Stimulated activated CD8-positive, alpha-beta memory T cell treated with anti-CD3 and anti-CD28 coated beads, Interleukin-7, amount 100 ng/mL, for 4 hours (primary cell): ENCODE results near the gene RENBP.
A peak's percentile ranks its signal among the peaks of the same experiment; 100 is the strongest.

Experiments used
- DNase-seq, 2 donors: peaks; one replicate each; pipeline ENCODE4 v3.0.0-alpha.2; 2020; ENCODE audit warnings: low read depth in 2 of 2

The RENBP gene

DNA sequence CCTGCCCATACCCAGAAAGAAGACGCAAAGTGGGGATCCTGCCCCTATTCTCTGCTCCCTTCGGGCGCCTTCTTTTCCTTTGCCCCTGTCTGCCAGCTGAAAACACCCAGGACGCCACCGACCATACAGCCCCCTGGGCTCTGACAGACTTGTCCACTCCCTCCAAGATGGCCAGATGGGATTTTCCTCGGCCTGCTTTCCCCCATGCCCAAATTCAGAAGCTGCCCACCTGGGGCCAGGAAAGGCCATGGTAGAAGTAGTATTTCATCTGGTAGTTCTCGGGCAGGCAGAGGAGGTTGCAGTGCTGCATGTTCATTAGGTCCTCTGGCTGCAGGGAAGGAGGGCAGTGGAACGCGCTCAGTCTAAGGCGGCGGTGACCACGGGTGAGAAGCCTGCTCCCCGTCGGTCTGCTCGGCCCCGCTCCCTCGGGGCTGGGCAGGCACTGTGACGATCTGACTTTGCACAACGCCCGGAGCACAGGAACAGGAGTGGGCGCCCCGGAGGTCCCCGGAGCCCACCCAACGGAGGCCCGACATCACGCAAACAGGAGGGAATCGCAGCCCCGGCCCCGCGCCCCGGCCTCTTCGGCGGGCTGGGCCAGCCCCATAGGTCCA, 10.2 kb downstream of the RENBP start:
- no peak for DNase-seq

DNA sequence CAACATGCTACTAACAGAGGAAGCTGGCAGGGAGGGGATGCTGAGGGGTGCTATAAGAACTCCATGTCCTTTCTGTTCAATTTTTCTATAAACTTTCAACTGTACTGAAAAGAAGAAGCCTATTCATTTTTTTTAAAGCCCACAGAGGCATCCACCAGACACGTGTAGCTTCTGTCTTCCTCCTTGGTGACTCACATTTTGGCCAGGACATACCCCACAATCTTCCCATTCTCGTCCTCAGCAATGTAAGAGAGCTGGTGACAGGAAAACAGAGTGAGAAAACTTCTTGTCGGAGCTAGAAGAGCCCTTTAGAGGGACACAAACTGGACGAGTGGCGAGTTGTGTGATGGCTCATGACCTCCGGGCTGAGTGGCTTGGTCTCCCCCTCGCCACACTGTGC, 10.7 kb downstream of the RENBP start:
- DNase-seq, result no peak

DNA sequence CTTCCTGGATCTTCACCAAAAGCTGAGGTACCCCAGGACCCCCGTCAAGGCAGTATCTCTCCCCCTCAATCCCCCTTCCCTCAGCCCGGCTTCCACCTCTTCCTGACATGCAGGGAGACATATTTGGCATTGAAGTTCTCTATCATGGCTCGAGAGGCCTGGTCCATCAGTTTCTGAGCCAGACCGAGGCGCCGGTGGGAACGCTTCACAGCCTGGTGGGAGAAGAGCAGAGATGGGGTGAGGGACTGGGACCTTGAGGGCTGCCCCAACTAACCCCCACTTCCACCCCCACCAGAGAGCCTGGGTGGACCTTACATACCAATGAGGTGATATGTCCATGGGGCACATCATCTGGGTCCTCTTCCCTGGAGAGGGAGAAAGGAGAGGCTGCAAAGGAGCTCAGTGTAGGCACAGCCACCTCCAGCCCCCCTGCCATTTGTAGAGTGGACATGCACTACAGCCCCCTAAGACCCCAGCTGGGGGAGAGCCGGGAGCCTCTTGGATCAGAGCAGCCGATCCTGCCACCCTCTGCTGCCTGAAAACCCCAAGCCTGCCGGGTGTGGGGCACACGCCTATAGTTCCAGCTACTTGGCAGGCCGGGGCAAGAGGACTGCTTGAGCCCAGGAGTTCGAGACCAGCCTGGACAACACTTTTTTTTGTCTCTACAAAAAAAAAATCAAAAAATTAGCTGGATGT, 12.1 kb downstream of the RENBP start:
- DNase-seq, result no peak

DNA sequence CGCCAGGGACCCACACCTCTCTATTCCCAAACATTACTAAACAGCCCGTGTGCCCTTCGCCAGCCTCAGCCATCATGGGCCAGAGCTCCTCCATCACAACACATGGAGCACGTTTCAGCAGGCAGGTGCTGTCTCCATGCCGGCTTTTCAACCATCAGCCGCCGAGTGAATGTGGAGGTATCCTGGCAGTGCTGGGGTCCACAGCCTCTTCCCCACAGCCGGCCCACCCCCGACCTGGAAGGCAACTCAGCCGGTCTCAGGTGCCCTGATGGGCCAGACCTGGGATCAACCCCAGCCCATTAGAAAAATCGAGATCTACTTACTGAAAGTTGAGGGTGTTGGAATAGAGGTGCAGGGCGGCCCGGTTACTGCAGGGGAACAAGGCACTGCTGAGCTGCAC, 12.7 kb downstream of the RENBP start:
- no peak for DNase-seq

DNA sequence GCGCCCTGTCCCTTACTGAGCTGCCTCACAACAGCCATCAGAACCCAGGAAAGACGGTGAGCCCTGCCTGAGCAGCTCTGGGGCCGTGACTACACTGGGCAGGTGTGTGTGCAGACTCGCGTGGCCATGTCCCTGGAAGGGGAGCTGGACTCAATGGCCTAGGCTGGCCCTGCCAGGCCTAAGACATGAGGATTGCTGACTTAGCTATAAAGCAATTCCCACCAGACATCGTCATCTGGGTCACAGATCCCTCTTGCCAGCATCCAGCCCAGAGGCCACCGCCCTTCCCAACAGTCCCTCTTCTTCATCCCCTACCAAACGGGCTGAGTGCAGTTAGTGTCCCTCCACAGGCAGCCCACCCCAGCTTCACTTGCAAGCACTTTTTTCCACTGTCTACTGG, 13.3 kb downstream of the RENBP start:
- no peak for DNase-seq

DNA sequence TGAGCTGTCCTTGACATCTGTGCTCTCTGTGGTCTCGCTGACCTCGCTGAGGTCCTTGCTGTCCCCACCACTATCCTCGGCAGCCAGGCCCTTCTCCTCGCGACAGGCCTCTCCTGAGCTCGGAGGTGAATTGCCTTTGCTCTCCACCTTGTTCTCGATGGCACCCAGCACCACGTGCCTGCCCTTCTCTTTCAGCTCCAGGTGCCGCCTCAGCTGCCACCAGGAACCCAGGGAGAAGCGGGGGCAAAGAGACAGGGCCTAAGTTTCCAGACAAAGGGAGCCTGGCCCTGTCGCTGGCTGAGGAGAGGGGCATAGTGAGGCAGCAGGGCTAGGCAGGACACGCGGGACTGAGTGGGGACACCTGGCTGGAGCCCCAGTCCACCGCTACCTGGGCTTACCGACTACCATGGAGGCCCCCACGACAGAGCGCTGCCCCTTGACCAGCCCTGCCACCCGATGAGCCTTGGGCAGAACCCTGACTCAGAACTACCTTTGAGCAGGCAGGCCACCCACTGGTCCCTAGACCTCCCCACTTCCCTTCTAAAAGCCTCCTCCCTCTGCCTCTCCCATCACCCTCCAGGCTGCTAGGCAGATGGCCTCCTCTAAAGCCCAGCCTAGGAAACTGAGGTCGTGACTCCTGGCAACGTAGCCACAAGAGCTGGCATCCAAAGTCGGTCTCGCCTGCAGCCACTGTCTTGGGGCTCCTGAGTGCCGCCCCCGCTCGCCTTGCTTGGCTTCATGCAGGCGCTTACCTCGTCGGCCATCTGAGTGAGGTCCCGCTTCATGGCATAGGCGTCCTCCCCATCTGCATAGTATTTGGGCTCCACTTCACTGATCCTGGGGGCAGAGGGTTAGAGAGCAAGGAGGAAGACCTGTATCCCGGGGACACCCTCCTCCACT, 14.2 kb downstream of the RENBP start:
- DNase-seq, result no peak

DNA sequence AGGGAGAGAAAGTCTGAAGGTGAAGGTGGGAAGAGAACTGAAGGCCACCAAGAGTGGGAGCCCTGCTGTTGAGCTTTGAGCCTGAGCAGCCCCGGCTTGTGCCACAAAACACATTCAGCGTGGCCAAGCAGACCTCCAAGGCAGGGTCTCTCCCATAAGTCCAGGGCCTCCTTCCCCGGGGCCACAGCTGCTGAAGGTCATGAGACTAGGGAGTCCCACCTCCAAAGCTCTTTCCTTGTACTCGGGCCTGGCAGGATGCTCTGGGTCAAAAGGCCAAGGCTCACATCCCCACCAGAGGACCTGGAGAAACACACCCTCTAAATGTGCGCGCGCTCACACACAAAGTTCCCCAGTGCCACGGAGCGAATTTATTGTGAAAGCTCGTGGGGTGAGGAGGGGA, 14.9 kb downstream of the RENBP start:
- DNase-seq, result no peak

DNA sequence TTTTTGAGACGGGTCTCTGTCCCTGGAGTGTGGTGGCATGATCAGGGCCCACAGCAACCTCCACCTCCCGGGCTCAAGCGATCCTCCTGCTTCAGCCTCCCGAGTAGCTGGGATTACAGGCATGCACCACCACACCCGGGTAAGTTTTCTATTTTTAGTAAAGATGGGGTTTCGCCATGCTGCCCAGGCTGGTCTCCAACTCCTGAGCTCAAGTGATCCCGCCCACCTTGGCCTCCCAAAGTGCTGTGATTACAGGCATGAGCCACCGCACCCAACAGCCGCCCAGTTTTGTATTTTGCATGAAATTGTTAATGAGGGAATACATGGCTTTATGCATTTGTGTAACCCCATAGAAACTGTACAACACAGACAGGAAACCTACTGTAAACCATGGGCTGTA, 15.6 kb downstream of the RENBP start:
- DNase-seq, result no peak

DNA sequence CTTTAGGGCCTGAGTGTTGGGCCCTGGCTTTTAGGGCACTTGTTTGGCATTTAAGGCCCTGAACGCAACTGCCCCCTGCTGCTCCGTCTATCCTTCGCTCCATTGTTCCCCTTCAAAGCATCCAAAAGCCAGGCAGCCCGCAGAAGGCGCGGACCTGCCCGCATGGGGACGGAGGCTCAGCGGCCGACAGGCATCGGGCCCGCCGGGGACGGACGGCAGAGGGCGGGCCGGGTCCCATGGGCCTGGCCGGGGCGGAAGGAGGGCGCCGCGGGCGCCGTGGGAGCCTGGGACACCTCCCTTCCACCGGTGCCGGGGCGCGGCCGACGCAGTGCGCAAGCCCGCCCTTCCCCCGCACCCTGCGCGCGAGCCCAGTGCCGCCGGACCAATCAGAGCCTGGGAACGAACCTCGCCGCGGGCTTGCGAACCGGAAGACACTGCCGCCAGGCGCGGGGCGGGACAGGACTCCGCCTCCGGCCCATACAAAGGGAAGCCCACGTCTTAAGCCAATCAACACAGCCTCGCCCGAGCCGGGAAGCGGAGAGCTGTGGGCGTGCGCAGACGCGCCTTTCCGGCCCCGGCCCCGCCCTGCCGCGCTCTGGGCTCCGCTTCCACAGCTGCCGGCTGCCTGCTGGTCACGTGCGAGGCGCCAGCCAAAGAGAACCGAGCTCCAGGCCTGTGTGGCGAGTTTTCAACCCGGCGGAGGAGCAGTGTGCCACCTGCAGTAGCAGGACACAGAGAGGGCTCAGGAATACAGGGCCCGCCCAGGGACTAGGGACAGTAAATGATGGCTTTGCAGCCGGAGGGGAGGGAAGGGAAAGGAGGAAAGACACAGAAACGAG, 16.3 kb downstream of the RENBP start:
- peak; percentile 87 to 94 for DNase-seq

DNA sequence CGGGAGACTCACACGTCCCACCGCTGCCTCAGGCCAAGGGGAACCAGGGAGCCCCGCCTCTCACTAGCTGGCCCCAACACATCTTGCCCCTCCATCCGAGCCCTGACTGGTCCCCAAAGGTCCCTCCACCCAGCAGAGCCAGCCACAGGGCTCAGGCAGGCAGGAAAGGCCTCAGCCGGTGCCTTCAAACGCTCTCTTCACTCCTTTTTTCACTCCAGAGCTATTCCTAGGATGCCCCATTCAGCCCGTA, 16.8 kb downstream of the RENBP start:
- no peak for DNase-seq

DNA sequence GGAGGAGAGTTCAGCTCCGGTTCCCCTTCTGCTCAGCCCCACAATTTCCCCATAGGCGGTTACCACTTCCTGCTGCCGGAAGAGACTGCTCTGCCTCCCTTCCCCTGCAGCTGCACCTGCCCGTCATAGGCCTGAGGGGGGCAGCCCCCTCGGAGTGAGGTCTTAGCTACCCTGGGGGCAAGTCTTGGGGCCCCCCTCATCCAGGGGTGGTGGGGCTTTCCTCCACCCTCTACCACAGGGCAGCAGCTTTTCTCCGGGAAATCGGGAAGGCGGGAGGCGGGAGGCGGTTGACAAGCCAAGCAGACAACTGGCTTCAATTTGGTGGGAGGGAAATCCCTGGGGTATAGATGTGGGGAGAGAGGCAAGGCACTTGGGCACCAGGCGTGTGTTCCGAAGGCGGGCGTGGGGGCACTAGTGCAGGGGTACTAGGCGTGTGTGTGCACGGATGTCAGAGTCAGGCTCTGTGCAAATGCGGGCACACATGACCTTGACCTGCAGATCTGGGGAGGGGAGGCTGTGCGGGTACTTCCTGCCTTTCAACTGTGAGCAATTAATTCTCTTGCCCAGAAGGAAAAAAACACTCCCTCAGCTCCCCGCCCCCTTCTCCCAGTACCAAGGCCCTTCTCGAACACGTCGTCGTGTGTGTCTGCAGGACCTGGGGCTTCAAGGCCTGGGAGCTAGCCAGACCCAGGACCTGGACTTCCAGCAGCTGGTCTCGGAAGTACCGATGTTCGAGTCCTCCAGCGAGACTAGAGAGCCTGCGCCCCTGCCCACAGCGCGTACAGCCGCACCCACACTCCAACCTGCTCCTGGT, 17.4 kb downstream of the RENBP start:
- DNase-seq, result peak; percentile 63 to 74

DNA sequence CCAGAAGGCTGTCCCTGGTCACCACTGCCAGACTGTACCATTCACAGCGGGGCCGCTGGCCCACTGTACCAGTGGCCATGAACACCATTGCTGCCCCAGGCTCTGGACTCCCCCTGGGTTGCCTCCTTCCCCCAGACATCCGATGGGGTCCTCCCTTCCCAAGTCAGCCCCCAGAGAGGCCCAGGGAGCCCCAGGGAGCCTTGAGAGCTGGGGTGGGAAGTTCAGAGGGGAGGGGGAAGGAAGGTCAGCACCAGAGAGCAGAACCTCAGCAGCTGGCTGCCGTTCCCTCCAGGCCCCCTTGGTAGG, 17.9 kb downstream of the RENBP start:
- no peak for DNase-seq

DNA sequence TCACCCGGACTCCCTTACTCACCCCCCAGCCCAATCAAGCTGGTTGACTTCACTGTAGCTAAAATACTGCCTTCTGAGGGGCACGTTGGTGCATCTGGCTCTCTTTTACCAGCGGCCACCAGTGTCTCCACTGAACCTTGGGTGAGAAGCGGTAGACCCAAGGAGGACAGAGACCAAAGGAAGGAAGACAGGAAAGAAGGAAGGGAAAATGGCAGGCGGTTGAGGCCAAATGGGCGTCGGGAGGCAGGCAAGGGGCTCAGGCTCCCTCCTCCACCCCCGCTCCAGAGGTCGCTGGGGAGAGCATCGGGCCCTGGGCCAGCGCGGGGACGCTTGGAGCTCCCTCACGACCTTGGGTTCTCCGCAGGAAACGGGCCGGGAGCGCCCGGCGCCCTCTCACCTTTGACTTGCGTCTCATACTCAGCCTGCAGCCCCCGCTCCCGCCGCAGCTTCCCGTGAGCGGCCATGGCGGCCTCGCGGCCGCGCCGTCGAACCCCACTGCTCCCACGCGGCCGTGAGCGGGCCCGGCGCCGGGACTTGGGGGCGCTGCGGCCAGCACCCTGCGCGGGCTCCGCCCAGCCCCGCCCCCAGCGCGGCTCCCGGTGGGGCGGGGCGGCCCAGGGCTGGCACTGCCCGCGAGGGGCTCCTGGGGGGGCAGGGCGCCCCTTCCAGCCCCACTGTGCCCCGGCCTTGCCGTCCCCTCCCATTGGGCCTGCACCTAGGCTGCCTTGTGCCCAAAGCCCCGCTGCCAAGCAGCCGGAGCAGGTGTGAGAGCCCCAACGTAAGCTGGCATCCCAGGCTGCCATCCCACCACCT, 18.5 kb downstream of the RENBP start, which contains the start of gene ARHGAP4:
Gene ARHGAP4 (minus strand): TSS at position 526 of the 813 bp plus-strand sequence. CDS start 62 bp downstream, at position 464.
- DNase-seq, result peak in 1 of 2 donors; percentile 58

DNA sequence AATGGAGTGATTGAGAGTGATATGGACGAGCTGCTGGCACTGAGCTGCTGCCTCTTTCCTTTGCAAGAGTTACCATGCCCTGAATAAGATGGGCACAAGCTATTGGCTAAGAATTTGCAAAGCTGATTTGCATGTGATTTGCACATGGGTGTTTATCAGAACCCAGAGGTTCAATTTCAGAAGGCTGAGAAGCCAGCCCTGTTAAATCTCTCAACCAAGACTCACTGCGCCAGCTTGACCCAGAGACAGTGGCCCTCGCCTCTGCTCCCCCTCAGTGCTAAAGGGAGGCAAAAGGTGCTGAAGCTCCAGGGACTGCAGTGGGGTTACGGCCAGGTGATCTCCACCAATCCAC, 19.1 kb downstream of the RENBP start:
- no peak for DNase-seq

DNA sequence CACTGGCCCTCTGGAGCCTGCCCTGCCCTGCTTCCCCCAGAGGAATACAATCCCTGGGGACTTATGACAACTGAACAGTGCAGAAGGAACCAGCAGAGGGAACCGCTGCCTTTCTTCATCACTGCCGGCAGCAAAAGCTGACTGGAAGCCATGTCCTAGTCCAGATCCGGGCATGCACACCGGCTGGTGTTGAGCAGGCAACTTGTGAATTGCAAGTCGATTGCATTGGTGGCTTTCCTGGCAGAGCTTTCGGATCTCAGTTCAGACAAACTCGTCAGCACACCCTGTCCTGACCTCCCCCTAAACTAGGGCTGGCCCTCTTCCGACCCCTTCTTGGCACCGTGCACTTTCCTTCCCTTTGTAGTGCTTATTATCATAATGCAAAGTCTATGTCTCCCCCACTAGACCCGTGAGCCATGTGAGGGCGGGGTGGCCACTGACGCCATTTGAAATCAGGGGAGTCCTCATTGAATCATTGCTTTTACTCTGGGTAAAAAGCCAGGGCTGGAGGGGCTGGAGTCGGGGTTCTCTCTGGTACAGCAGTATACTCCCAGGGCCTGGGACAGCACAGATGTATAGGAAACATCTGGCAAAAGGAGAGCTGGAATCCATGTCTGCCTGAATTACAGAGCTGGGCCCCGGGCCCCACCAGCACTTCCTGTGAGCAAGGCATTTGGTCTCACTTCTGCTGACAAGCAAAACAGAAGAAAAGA, 20.1 kb downstream of the RENBP start:
- DNase-seq, result no peak

DNA sequence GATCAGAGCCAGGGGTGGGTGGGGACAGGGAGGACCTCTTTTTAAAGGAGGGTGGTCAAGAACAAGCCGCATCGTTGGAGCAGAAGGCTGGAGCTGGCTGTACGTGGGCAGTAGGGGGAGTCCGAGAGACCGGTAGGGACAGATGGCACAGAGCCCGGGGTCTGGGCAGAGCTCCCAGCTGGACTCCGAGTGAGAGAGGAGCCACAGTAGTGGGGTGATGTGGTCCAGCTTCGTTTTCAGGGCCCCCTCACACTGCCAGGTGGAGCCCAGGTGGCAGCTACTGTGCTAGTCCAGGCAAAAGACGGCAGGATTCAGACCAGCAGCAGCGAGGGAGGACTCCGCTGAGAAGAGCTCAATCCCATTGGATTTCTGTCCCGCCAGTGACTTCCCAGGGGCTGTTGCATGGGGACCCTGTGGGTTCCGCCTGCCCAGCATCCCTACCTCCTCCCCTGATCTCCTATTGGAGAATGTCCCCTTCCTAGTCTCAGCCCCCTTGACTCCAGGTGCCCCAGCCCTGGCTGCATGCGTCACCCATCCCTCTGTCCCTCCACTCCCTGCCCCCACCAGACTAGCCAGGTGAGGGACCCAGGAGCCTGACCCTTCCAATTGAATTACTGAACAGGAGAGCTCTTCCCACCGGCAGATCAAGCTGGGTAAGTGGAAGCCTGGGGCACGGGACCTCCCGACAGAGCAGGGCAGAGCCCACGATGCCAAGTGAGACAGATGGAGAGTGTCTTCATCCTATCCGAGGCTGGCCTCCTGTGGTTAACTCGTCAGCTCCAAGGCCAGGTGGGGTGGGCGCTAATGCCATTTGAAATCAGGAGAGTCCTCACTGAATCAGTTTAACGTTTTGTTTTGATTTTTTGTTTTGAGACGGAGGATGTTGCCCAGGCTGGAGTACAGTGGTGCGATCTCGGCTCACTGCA, 21.2 kb downstream of the RENBP start:
- DNase-seq, result no peak

DNA sequence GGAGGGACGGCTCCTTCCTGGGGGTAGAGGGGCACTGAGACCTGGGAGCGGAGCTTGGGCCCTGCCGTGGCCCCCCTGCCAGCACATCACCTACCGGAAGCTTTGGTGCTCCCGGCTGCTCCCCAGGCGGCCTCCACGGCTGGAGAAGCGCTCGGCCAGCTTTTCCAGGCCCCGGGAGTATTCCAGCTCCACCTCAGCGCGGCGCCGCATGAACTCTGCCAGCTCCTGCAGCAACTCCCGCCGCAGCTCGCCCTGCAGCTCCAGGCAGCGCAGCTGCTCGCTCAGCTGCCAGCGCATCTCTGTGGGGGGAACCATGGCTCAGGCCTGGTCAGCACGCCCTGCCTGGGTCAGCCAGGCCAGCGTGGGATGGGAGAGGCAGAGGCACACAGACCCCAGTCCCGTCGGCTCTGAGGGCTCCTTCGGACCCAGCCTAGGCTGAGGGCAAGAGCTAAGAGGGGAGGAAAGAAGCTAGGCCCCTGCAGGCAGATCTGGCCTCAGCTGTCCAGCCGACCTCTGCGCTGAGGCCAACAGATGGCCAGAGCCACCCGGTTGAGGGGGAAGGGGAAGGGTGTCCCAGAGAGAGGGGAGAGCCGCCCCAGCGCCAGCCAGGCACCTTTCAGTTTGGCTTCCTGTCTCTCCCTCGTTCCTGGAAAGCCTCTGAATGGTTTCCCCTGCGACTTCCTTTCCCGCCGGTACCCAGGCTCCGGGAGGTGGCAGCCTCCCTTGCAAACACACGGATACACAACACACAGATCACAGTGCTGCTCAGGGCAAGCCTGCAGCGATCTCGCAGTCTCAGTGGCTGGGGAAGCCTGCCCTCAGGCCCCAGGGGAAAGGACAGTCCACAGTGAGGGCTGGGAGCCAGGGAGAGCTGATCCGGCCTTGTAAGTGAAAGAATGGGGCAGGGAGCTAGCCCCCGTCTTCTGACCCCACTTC, 22.7 kb downstream of the RENBP start:
- DNase-seq, result no peak

DNA sequence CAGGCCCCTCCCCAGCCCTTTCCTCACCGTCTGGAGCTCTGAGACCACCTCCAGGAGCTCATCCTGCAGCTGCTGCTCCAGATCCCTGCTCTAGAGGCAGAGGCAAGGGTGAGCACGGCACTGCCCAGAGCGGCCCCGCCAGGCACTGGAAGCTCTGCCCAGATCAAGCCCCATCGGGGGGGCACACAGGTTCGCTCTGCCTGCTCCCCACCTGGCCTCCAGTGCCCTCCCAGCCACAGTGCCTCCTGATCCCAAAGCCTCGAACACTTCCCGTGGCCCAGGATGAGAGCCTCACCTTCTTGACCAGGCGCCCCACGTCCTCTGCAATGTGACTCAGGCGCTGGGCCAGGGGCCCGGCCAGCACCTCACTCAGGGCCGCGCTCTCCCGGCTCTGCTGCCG, 23.4 kb downstream of the RENBP start:
- no peak for DNase-seq
